HFFc6 (cell line): ENCODE results near the gene INPP4B. TPM values are rescaled to one million over a fixed set of nuclear protein-coding genes. Genes with fewer than 3 reads are reported as not detected.

Source experiments
- DNase-seq: peaks from one replicate; pipeline ENCODE4 v3.0.0-alpha.2; 2018
- H3K27ac Mint-ChIP-seq: 2 replicates; pipeline ENCODE4 v1.8.0; 2020; ENCODE audit warnings: mild to moderate bottlenecking, mixed read lengths
- H3K27me3 Mint-ChIP-seq: 2 replicates; pipeline ENCODE4 v1.8.0; 2021; ENCODE audit warnings: mild to moderate bottlenecking, moderate library complexity, mixed read lengths; ENCODE audit not compliant: insufficient read depth
- H3K36me3 Mint-ChIP-seq: 2 replicates; pipeline ENCODE4 v1.8.0; 2021; ENCODE audit warnings: low read depth, mixed read lengths
- H3K4me1 Mint-ChIP-seq: 2 replicates; pipeline ENCODE4 v1.8.0; 2020; ENCODE audit warnings: low read depth, mixed read lengths
- H3K4me3 Mint-ChIP-seq: 2 replicates; pipeline ENCODE4 v1.8.0; 2020; ENCODE audit warnings: mild to moderate bottlenecking, moderate library complexity, mixed read lengths
- H3K9me3 Mint-ChIP-seq: 2 replicates; pipeline ENCODE4 v1.8.0; 2020; ENCODE audit warnings: mild to moderate bottlenecking, mixed read lengths
- CTCF ChIP-seq: fragments of 200-600 bp; sonication (generic); IDR thresholded peaks from 2 replicates; pipeline ENCODE4 v1.5.0; 2021; ENCODE audit warnings: antibody characterized with exemption, mild to moderate bottlenecking
- total RNA-seq, 6 experiments: library from RNA; stranded (reverse); fragmentation: NEBNext Ultra II Directional; extraction: Animal tissue kit (Norgen Biotek cat#: 25700); gene quantifications; 2 replicates in 1 of 6; 3 replicates in 5 of 6; pipeline ENCODE4 v1.2.3, GENCODE V29; 2021

Gene INPP4B
- total RNA-seq, 6 experiments from 2014 or later, result 36.1 to 48.9 (median 40.1) TPM

GRCh38 chr4:142420311-142421095 is 425.6 kb downstream of the INPP4B start:
- TF ChIP-seq CTCF, result no peak
- Mint-ChIP-seq H3K4me1 (peaks cover 33% of the 10 kb centered on the region), H3K27ac (no peak overlapping the region), H3K36me3 (peaks cover 3% of the 10 kb centered on the region; the same call in 1 of the 2 replicates), H3K27me3 (no peaks in the 10 kb centered on the region), H3K4me3 (no peak overlapping the region), H3K9me3 (no peaks in the 10 kb centered on the region)
- no peak for DNase-seq

DNA sequence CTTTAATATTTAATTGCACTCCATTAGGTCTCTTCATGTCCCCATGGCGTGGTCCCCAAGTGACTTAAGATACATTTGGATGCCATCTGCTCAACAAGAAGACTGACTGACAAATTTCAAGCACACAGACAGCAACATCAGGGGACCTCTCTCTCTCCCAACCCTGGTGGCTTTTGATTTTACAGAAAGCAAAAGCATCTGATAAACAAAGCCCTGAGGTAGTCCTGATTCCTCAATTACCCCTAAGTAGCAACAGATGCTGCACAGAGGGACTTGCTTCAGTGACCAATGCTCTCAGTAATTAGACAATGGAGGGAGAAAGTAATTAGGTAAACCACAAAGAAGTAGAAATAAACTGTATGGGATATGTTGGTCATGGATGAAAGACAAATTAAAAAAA is 426.4 kb downstream of the INPP4B start:
- Mint-ChIP-seq H3K27ac (no peak overlapping the region), H3K9me3 (no peaks in the 10 kb centered on the region), H3K4me1 (peaks cover 33% of the 10 kb centered on the region), H3K36me3 (peaks cover 3% of the 10 kb centered on the region; the same call in 1 of the 2 replicates), H3K4me3 (no peak overlapping the region), H3K27me3 (no peaks in the 10 kb centered on the region; the same call in 1 of the 2 replicates)
- DNase-seq, result no peak
- no peak for TF ChIP-seq CTCF

- H3K36me3 Mint-ChIP-seq, result peaks cover 3% of the 10 kb centered on the region; the same call in 1 of the 2 replicates
- H3K27me3 Mint-ChIP-seq, result no peaks in the 10 kb centered on the region; the same call in 1 of the 2 replicates
- no peak overlapping the region for H3K27ac Mint-ChIP-seq
- TF ChIP-seq CTCF, result no peak
- peaks cover 36% of the 10 kb centered on the region for H3K4me1 Mint-ChIP-seq
- no peak for DNase-seq
- no peak overlapping the region for H3K4me3 Mint-ChIP-seq
- no peaks in the 10 kb centered on the region for H3K9me3 Mint-ChIP-seq
These were observed 427.4 kb downstream of the INPP4B start for GRCh38 chr4:142418697-142419096.

DNA sequence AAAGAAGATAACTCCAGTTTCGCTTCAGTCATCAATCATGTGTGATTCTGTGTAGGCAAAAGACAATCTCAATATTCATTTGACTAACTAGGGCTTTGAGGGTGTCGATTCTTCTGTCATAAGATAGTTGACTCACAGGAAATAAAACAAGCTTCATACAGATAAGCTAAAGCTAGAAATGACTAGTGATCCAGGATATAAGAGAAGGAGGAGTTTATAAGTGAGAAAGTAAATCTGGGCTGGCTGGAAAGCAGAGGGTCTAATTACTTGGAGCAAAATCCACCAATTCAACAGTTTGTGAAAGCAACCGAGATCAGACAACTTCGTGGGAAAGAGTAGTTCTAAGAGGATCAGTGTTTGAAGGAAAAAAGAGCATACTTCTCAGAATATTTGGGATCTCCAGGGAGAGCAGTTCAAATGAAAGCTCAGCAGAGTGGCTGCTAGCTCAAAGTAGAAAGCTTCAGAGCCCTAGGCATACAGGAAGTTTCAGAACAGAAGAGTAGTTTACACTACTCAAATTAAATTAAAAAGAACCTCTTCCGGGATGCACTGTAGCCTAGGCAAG is 429.3 kb downstream of the INPP4B start:
- Mint-ChIP-seq H3K36me3 (peaks cover 1% of the 10 kb centered on the region; the same call in 1 of the 2 replicates), H3K27me3 (no peaks in the 10 kb centered on the region; the same call in 1 of the 2 replicates), H3K9me3 (no peaks in the 10 kb centered on the region), H3K4me3 (no peak overlapping the region), H3K27ac (peak overlapping the region; percentile 25), H3K4me1 (peaks cover 39% of the 10 kb centered on the region)
- no peak for DNase-seq
- no peak for TF ChIP-seq CTCF

DNA sequence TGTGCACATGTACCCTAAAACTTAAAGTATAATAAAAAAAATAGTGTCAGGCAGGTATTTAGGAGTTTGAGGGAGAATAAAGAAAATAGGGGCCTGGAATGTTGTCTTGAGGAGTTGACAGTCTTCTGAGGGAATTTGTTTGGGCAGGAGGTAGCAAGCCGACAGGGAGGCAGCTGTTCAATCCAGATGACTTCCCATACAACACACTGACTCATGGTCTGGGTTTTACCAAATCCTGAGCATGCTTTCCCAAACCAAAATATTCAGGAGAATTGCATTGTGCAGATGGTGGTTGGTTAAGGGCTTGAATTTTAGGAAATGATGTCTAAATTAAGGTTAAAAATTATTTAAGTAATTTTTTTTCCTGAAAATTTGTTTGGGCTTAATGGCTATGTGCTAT is 430.0 kb downstream of the INPP4B start:
- no peak for TF ChIP-seq CTCF
- no peak for DNase-seq
- Mint-ChIP-seq H3K27ac (no peak overlapping the region; the same call in 1 of the 2 replicates), H3K9me3 (no peaks in the 10 kb centered on the region), H3K4me3 (no peak overlapping the region), H3K36me3 (no peaks in the 10 kb centered on the region; the same call in 1 of the 2 replicates), H3K27me3 (no peaks in the 10 kb centered on the region; the same call in 1 of the 2 replicates), H3K4me1 (peaks cover 38% of the 10 kb centered on the region)
